SK-N-SH treated with all-trans-retinoic acid at 6 μM for 48 hours (cell line): ENCODE measurements around the gene ME1.

ENCODE experiments used
- ATAC-seq: fragments of 200-7000 bp; cut with Tn5 transposase; 3 replicates; pipeline ENCODE4 v1.9.1; 2020; ENCODE audit warnings: mild to moderate bottlenecking, moderate library complexity
- ARNTL ChIP-seq: fragments of 450-650 bp; formaldehyde crosslinking; IDR thresholded peaks from 2 replicates; pipeline ENCODE4 v1.5.0; 2020; ENCODE audit warnings: low read depth, mild to moderate bottlenecking, moderate library complexity, borderline replicate concordance
- BACH2 ChIP-seq: fragments of 250-450 bp; sonication (Bioruptor Pico); IDR thresholded peaks from 2 replicates; pipeline ENCODE4 v1.9.0; 2021; ENCODE audit warnings: mild to moderate bottlenecking, borderline replicate concordance
- CREB5 ChIP-seq: fragments of 250-450 bp; sonication (Bioruptor Pico); IDR thresholded peaks from 2 replicates; pipeline ENCODE4 v1.5.1; 2020; ENCODE audit warnings: low read depth, mild to moderate bottlenecking, moderate library complexity
- CSDC2 ChIP-seq: fragments of 250-450 bp; sonication (Bioruptor Pico); IDR thresholded peaks from 2 replicates; pipeline ENCODE4 v1.5.0; 2020; ENCODE audit warnings: mild to moderate bottlenecking, moderate library complexity
- CSRNP3 ChIP-seq: fragments of 250-450 bp; sonication (Bioruptor Pico); IDR thresholded peaks from 2 replicates; pipeline ENCODE4 v1.5.1; 2021; ENCODE audit warnings: mild to moderate bottlenecking, moderate library complexity
- GLIS3 ChIP-seq: fragments of 250-450 bp; sonication (Bioruptor Pico); IDR thresholded peaks from 2 replicates; pipeline ENCODE4 v1.5.0; 2020; ENCODE audit warnings: mild to moderate bottlenecking, moderate library complexity
- ISL1 ChIP-seq: fragments of 250-450 bp; sonication (Bioruptor Pico); IDR thresholded peaks from 2 replicates; pipeline ENCODE4 v2.1.2; 2022; ENCODE audit warnings: mild to moderate bottlenecking, moderate library complexity
- OSR1 ChIP-seq: fragments of 250-450 bp; sonication (Bioruptor Pico); IDR thresholded peaks from 2 replicates; pipeline ENCODE4 v1.8.0; 2022; ENCODE audit warnings: moderate library complexity, mild to moderate bottlenecking, inconsistent platforms
- PATZ1 ChIP-seq: fragments of 250-450 bp; sonication (Bioruptor Pico); IDR thresholded peaks from 2 replicates; pipeline ENCODE4 v1.8.0; 2020; ENCODE audit warnings: mild to moderate bottlenecking, moderate library complexity, borderline replicate concordance
- POU6F1 ChIP-seq: fragments of 250-450 bp; sonication (Bioruptor Pico); IDR thresholded peaks from 2 replicates; pipeline ENCODE4 v1.8.0; 2021; ENCODE audit warnings: low read depth, mild to moderate bottlenecking, moderate library complexity, borderline replicate concordance
- PPARA ChIP-seq: fragments of 250-450 bp; sonication (Bioruptor Pico); IDR thresholded peaks from 2 replicates; pipeline ENCODE4 v1.5.0; 2020; ENCODE audit warnings: mild to moderate bottlenecking, borderline replicate concordance
- RARB ChIP-seq: fragments of 250-450 bp; sonication (Bioruptor Pico); IDR thresholded peaks from 2 replicates; pipeline ENCODE4 v1.8.0; 2021; ENCODE audit warnings: mild to moderate bottlenecking, moderate library complexity
- SNAI2 ChIP-seq: fragments of 250-450 bp; sonication (Bioruptor Pico); IDR thresholded peaks from 2 replicates; pipeline ENCODE4 v1.5.0; 2020; ENCODE audit warnings: mild to moderate bottlenecking, moderate library complexity
- TCF4 ChIP-seq: fragments of 250-450 bp; sonication (Bioruptor Pico); IDR thresholded peaks from 2 replicates; pipeline ENCODE4 v1.8.0; 2021; ENCODE audit warnings: mild to moderate bottlenecking, moderate library complexity, borderline replicate concordance
- TOX ChIP-seq: fragments of 250-450 bp; sonication (Bioruptor Pico); IDR thresholded peaks from 2 replicates; pipeline ENCODE4 v1.8.0; 2021; ENCODE audit warnings: mild to moderate bottlenecking, moderate library complexity, borderline replicate concordance
- TSHZ2 ChIP-seq: fragments of 250-450 bp; sonication (Bioruptor Pico); IDR thresholded peaks from 2 replicates; pipeline ENCODE4 v1.5.0; 2020; ENCODE audit warnings: mild to moderate bottlenecking, moderate library complexity
- ZC3H10 ChIP-seq: fragments of 250-450 bp; sonication (Bioruptor Pico); IDR thresholded peaks from 2 replicates; pipeline ENCODE4 v1.5.1; 2021; ENCODE audit warnings: mild to moderate bottlenecking, moderate library complexity
- ZFP30 ChIP-seq: fragments of 450-650 bp; formaldehyde crosslinking; IDR thresholded peaks from 2 replicates; pipeline ENCODE4 v1.5.0; 2022; ENCODE audit warnings: mild to moderate bottlenecking, moderate library complexity
- ZNF565 ChIP-seq: fragments of 450-650 bp; formaldehyde crosslinking; conservative IDR thresholded peaks from 2 replicates; pipeline ENCODE4 v1.5.0; 2020; ENCODE audit warnings: low read depth, mild to moderate bottlenecking, moderate library complexity
- ZNF70 ChIP-seq: fragments of 450-650 bp; formaldehyde crosslinking; IDR thresholded peaks from 2 replicates; pipeline ENCODE4 v1.5.0; 2020; ENCODE audit warnings: mild to moderate bottlenecking, moderate library complexity
- ZNF8 ChIP-seq: fragments of 450-650 bp; formaldehyde crosslinking; IDR thresholded peaks from 2 replicates; pipeline ENCODE4 v1.5.0; 2020; ENCODE audit warnings: mild to moderate bottlenecking, moderate library complexity

Gene ME1

GRCh38 chr6:83270971-83271719 is 159.7 kb downstream of the ME1 start (continued):
- TF ChIP-seq TSHZ2 (CRISPR knock-in tag) (no peak), CSRNP3 (CRISPR knock-in tag) (no peak), RARB (CRISPR knock-in tag) (no peak), TCF4 (CRISPR knock-in tag) (no peak), CREB5 (0 out of 2 replicates have a peak, but pooled peaks have one; percentile 31)

GRCh38 chr6:83265384-83265783 is 165.5 kb downstream of the ME1 start:
- TF ChIP-seq BACH2 (no peak), ISL1 (CRISPR knock-in tag) (no peak), ZNF70 (CRISPR knock-in tag) (no peak), ZFP30 (CRISPR knock-in tag) (no peak), TOX (no peak), TCF4 (CRISPR knock-in tag) (no peak), SNAI2 (CRISPR knock-in tag) (no peak), ARNTL (CRISPR knock-in tag) (no peak), PATZ1 (CRISPR knock-in tag) (no peak), OSR1 (CRISPR knock-in tag) (no peak)
- ATAC-seq: peak; percentile 54; the same call in 1 of the 3 replicates

GRCh38 chr6:83260577-83260976 is 170.3 kb downstream of the ME1 start:
- ATAC-seq: no peak
- no peak for TF ChIP-seq ZNF70 (CRISPR knock-in tag)
- no peak for TF ChIP-seq ZC3H10 (CRISPR knock-in tag)
- no peak for TF ChIP-seq POU6F1 (CRISPR knock-in tag)
- no peak for TF ChIP-seq ZFP30 (CRISPR knock-in tag)
- no peak for TF ChIP-seq PPARA (CRISPR knock-in tag)
- TF ChIP-seq RARB (CRISPR knock-in tag): no peak
- no peak for TF ChIP-seq ZNF8 (CRISPR knock-in tag)
- TF ChIP-seq ISL1 (CRISPR knock-in tag): no peak
- TF ChIP-seq TSHZ2 (CRISPR knock-in tag): no peak
- TF ChIP-seq CREB5: no peak
- no peak for TF ChIP-seq CSRNP3 (CRISPR knock-in tag)
- no peak for TF ChIP-seq CSDC2 (CRISPR knock-in tag)
- TF ChIP-seq ZNF565 (CRISPR knock-in tag): no peak
- no peak for TF ChIP-seq TOX
- TF ChIP-seq GLIS3 (CRISPR knock-in tag): no peak
- no peak for TF ChIP-seq OSR1 (CRISPR knock-in tag)
